ENCODE data around the gene FAM13B.

FAM13B gene

GRCh38 chr5:137891849-137892248 is 141.0 kb downstream of the FAM13B start:
- H3K4me1 ChIP-seq (ENCODE audit: control insufficient read depth, low read length) = peaks cover 48% of the 10 kb centered on the region
- peaks cover 23% of the 10 kb centered on the region for H3K79me2 ChIP-seq (ENCODE audit: control insufficient read depth, low read length)
- no peaks in the 10 kb centered on the region for H4K20me1 ChIP-seq (ENCODE audit: control insufficient read depth, insufficient read depth, low read depth, low read length)
- H3K36me3 ChIP-seq (ENCODE audit: control insufficient read depth, low read length) = no peaks in the 10 kb centered on the region
- no peaks in the 10 kb centered on the region for H3K9me3 ChIP-seq (ENCODE audit: control insufficient read depth, insufficient read depth, low read length)
- H3F3A ChIP-seq (ENCODE audit: control insufficient read depth, insufficient read depth) = peaks cover 21% of the 10 kb centered on the region
- no peaks in the 10 kb centered on the region for H3K27me3 ChIP-seq (ENCODE audit: control insufficient read depth, low read length)
- H3K4me2 ChIP-seq (ENCODE audit: low read length) = no peak overlapping the region
- no peak overlapping the region for H3K27ac ChIP-seq (ENCODE audit: low read depth, low read length)
- no peaks in the 10 kb centered on the region for H3K9me2 ChIP-seq (replicated peaks; ENCODE audit: control insufficient read depth, low read length)
- no peak overlapping the region for H3K4me3 ChIP-seq (ENCODE audit: low read length)
- TF ChIP-seq EZH2phosphoT487 (IDR thresholded peaks at IDR 0.05; ENCODE audit: borderline replicate concordance, low read length) = no peak
- TF ChIP-seq CTCF (IDR thresholded peaks at IDR 0.05; ENCODE audit: low read depth, low read length, poor library complexity, severe bottlenecking) = peak; percentile 37

GRCh38 chr5:137890845-137891244 is 142.0 kb downstream of the FAM13B start:
- peaks cover 28% of the 10 kb centered on the region for H3K79me2 ChIP-seq (ENCODE audit: control insufficient read depth, low read length)
- H3K9me3 ChIP-seq (ENCODE audit: control insufficient read depth, insufficient read depth, low read length) = no peaks in the 10 kb centered on the region
- peaks cover 43% of the 10 kb centered on the region for H3K4me1 ChIP-seq (ENCODE audit: control insufficient read depth, low read length)
- no peak overlapping the region for H3K4me2 ChIP-seq (ENCODE audit: low read length)
- no peak overlapping the region for H3K27ac ChIP-seq (ENCODE audit: low read depth, low read length)
- no peak for TF ChIP-seq CTCF (IDR thresholded peaks at IDR 0.05; ENCODE audit: low read depth, low read length, poor library complexity, severe bottlenecking)
- TF ChIP-seq EZH2phosphoT487 (IDR thresholded peaks at IDR 0.05; ENCODE audit: borderline replicate concordance, low read length) = no peak
- H3K9me2 ChIP-seq (replicated peaks; ENCODE audit: control insufficient read depth, low read length) = no peaks in the 10 kb centered on the region
- H3F3A ChIP-seq (ENCODE audit: control insufficient read depth, insufficient read depth) = peaks cover 21% of the 10 kb centered on the region
- no peak overlapping the region for H3K4me3 ChIP-seq (ENCODE audit: low read length)
- H3K36me3 ChIP-seq (ENCODE audit: control insufficient read depth, low read length) = no peaks in the 10 kb centered on the region
- no peaks in the 10 kb centered on the region for H4K20me1 ChIP-seq (ENCODE audit: control insufficient read depth, insufficient read depth, low read depth, low read length)
- no peaks in the 10 kb centered on the region for H3K27me3 ChIP-seq (ENCODE audit: control insufficient read depth, low read length)

- peaks cover 28% of the 10 kb centered on the region for H3K79me2 ChIP-seq (ENCODE audit: control insufficient read depth, low read length)
- H3K36me3 ChIP-seq (ENCODE audit: control insufficient read depth, low read length) = no peaks in the 10 kb centered on the region
- no peaks in the 10 kb centered on the region for H3K9me2 ChIP-seq (replicated peaks; ENCODE audit: control insufficient read depth, low read length)
- H3K9me3 ChIP-seq (ENCODE audit: control insufficient read depth, insufficient read depth, low read length) = no peaks in the 10 kb centered on the region
- TF ChIP-seq CTCF (IDR thresholded peaks at IDR 0.05; ENCODE audit: low read depth, low read length, poor library complexity, severe bottlenecking) (peak; percentile 18), EZH2phosphoT487 (IDR thresholded peaks at IDR 0.05; ENCODE audit: borderline replicate concordance, low read length) (no peak)
- H3K27me3 ChIP-seq (ENCODE audit: control insufficient read depth, low read length) = no peaks in the 10 kb centered on the region
- H3K4me2 ChIP-seq (ENCODE audit: low read length) = peak within 1 kb of the TSS; percentile 71
- H3K4me1 ChIP-seq (ENCODE audit: control insufficient read depth, low read length) = peaks cover 31% of the 10 kb centered on the region
- no peaks in the 10 kb centered on the region for H4K20me1 ChIP-seq (ENCODE audit: control insufficient read depth, insufficient read depth, low read depth, low read length)
- peak within 1 kb of the TSS; percentile 69 for H3K27ac ChIP-seq (ENCODE audit: low read depth, low read length)
- peak within 1 kb of the TSS; percentile 82 for H3K4me3 ChIP-seq (ENCODE audit: low read length)
- peaks cover 18% of the 10 kb centered on the region for H3F3A ChIP-seq (ENCODE audit: control insufficient read depth, insufficient read depth)
These were observed 143.8 kb downstream of the FAM13B start, which contains the start of gene PKD2L2 for GRCh38 chr5:137888863-137889759. PKD2L2 (plus strand) TSS chr5:137889457; CDS start chr5:137889492, 35 bp downstream.

Measured in DOHH2 (cell line).